Measurements from ENCODE around the gene DIP2A. TPM values are rescaled to one million over a fixed set of nuclear protein-coding genes. Genes with fewer than 3 reads are reported as not detected.

The DIP2A gene
- total and polyA plus RNA-seq, 2 of the 8 experiments (the other 6 are each of a cell fraction or from before 2014, with no cell fraction given) = 16.0 to 27.1 TPM

DNA sequence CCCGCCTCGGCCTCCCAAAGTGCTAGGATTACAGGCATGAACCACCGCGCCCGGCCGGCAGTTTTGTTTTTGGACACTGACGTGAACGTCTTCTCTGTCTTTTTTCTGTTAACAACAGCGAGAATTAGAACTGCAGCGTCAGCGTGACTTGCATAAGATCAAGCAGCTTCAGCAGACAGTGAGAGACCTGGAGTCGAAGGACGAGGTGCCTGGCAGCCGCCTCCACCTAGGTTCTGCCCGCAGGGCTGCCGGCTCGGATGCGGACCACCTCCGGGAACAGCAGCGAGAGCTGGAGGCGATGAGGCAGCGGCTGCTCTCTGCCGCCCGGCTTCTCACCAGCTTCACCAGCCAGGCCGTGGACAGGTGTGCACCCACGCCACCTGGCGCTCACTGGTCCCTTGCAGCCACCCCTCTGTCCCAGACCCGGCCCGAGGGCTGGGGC is 22.9 kb upstream of the DIP2A start:
- H2BK15ac ChIP-seq (ENCODE audit: low read length) = no peak overlapping the region
- no peaks in the 10 kb centered on the region for H3K23me2 ChIP-seq (ENCODE audit: low read depth, low read length)
- H4K20me1 ChIP-seq (replicated peaks in 1 of 2; ENCODE audit: control insufficient read depth in 1 of 2, insufficient read depth in 2 of 2, low read length in 2 of 2) = peaks cover 2 to 6% of the 10 kb centered on the region in 2 experiments
- no peak overlapping the region for H4K5ac ChIP-seq (ENCODE audit: insufficient read length, low read depth, low read length)
- H3K9me3 ChIP-seq (ENCODE audit: insufficient read depth in 2 of 2, low read depth in 1 of 2, low read length in 1 of 2) = no peaks in the 10 kb centered on the region
- DNase-seq (ENCODE audit: low read depth in 1 of 2, low spot score in 2 of 2) = no peak
- H3K4me3 ChIP-seq (ENCODE audit: extremely low read depth in 1 of 4, insufficient read depth in 2 of 4, low read depth in 3 of 4, low read length in 4 of 4) = no peak overlapping the region
- peaks cover 2% of the 10 kb centered on the region; the same call in 1 of the 2 replicates for H3K79me1 ChIP-seq (ENCODE audit: low read depth, low read length)
- POLR2A ChIA-PET (ENCODE audit: partially characterized antibody) = no interaction called here
- no peak overlapping the region for H3K4me2 ChIP-seq (ENCODE audit: insufficient read depth in 1 of 2, low read depth in 2 of 2, low read length in 2 of 2)
- H3K79me2 ChIP-seq (ENCODE audit: control insufficient read depth in 1 of 2, insufficient read depth in 2 of 2, low read length in 2 of 2) = no peaks in the 10 kb centered on the region
- no peak overlapping the region for H2BK12ac ChIP-seq (ENCODE audit: low read depth, low read length)
- no peak for FAIRE-seq
- H3K18ac ChIP-seq (ENCODE audit: extremely low read depth, low read length) = no peak overlapping the region
- H3K9ac ChIP-seq (replicated peaks in 1 of 4; ENCODE audit: extremely low read depth in 1 of 4, low read depth in 3 of 4, low read length in 3 of 4) = no peak overlapping the region
- H3K56ac ChIP-seq (replicated peaks; ENCODE audit: insufficient read length, low read depth, low read length) = no peak overlapping the region
- CTCF ChIA-PET (ENCODE audit: partially characterized antibody) = interaction anchor here (0.6 to 2.0 kb wide), 3 partner anchors 11 to 106 kb away, joined by 3 to 6 read pairs (median 4); no protein-coding TSS in a partner anchor
- no peak overlapping the region for H2BK120ac ChIP-seq (replicated peaks; ENCODE audit: low read depth, low read length)
- no peak overlapping the region for H2AK5ac ChIP-seq (ENCODE audit: low read depth, low read length)
- H4K8ac ChIP-seq (ENCODE audit: extremely low read depth, insufficient read depth, low read length) = no peak overlapping the region
- no peaks in the 10 kb centered on the region for H3K27me3 ChIP-seq (replicated peaks in 1 of 4; ENCODE audit: control insufficient read depth in 3 of 4, extremely low read depth in 1 of 4, insufficient read depth in 3 of 4, low read length in 3 of 4)
- H3K4me1 ChIP-seq (replicated peaks in 1 of 4; ENCODE audit: control insufficient read depth in 3 of 4, insufficient read depth in 4 of 4, low read length in 3 of 4) = no peaks in the 10 kb centered on the region; a peak in 1 of 7 replicates
- no peak overlapping the region for H2AFZ ChIP-seq (ENCODE audit: low read length)
- H3K27ac ChIP-seq (ENCODE audit: low read depth, low read length) = no peak overlapping the region
- H2BK5ac ChIP-seq (ENCODE audit: low read depth, low read length) = no peak overlapping the region
- H3K23ac ChIP-seq (ENCODE audit: insufficient read length) = no peak overlapping the region
- no peak overlapping the region for H3K14ac ChIP-seq (ENCODE audit: insufficient read length)
- no peak overlapping the region for H4K91ac ChIP-seq (replicated peaks; ENCODE audit: insufficient read length, low read length)
- peaks cover 11 to 43% (median 34%) of the 10 kb centered on the region in 4 experiments for H3K36me3 ChIP-seq (ENCODE audit: control insufficient read depth in 2 of 4, insufficient read depth in 4 of 4, low read length in 3 of 4)
- no peak overlapping the region for H3K4ac ChIP-seq (replicated peaks; ENCODE audit: insufficient read length, low read depth, low read length)
- H2BK20ac ChIP-seq (ENCODE audit: low read length) = no peak overlapping the region
- 89% methylated on average over 29 of the region's 29 CpGs; no CpG with 5 or more reads in 1 of the 2 experiments for WGBS, 2 experiments (ENCODE audit: extremely low coverage in 1 of 2, insufficient coverage in 1 of 2, insufficient read length in 1 of 2, insufficient replicate concordance in 2 of 2, low coverage in 1 of 2, low lambda C conversion rate in 2 of 2, missing lambda C conversion rate in 1 of 2)
- TF ChIP-seq BACH1 (IDR thresholded peaks at IDR 0.05; ENCODE audit: low read length) (no peak), RAD21 (IDR thresholded peaks at IDR 0.05 in 1 of 2, conservative IDR thresholded peaks at IDR 0.05 in 1 of 2; ENCODE audit: low read depth in 2 of 2, low read length in 2 of 2) (peak; percentile 20 to 32; a peak in 2 of 4 replicates), SRF (IDR thresholded peaks at IDR 0.05; ENCODE audit: low read depth, low read length) (no peak), USF2 (IDR thresholded peaks at IDR 0.05; ENCODE audit: low read length) (no peak), NRF1 (IDR thresholded peaks at IDR 0.05; ENCODE audit: low read depth, low read length) (no peak)
- TF ChIP-seq, protein P1, sequence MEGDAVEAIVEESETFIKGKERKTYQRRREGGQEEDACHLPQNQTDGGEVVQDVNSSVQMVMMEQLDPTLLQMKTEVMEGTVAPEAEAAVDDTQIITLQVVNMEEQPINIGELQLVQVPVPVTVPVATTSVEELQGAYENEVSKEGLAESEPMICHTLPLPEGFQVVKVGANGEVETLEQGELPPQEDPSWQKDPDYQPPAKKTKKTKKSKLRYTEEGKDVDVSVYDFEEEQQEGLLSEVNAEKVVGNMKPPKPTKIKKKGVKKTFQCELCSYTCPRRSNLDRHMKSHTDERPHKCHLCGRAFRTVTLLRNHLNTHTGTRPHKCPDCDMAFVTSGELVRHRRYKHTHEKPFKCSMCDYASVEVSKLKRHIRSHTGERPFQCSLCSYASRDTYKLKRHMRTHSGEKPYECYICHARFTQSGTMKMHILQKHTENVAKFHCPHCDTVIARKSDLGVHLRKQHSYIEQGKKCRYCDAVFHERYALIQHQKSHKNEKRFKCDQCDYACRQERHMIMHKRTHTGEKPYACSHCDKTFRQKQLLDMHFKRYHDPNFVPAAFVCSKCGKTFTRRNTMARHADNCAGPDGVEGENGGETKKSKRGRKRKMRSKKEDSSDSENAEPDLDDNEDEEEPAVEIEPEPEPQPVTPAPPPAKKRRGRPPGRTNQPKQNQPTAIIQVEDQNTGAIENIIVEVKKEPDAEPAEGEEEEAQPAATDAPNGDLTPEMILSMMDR (IDR thresholded peaks at IDR 0.05; ENCODE audit: control extremely low read depth in 1 of 3, insufficient read depth in 1 of 3, low read depth in 1 of 3, low read length in 3 of 3) = peak in 1 of 3 experiments; percentile 32; a peak in 1 of 4 replicates
